CD14-positive monocyte (primary cell): ENCODE measurements around the gene CATSPERE. TPM values are rescaled to one million over a fixed set of nuclear protein-coding genes. Genes with fewer than 3 reads are reported as not detected.

Experiments
- DNase-seq, 3 donors: peaks; one replicate each; pipeline ENCODE4 v3.0.0-alpha.2; 2011 to 2022
- H2AFZ ChIP-seq: 2 replicates; pipeline ENCODE4 v1.6.0; 2012; ENCODE audit warnings: mild to moderate bottlenecking, low read depth, low read length, inconsistent platforms; ENCODE audit not compliant: insufficient read depth, poor library complexity, severe bottlenecking
- H3K27ac ChIP-seq, 2 donors: 1 replicate in 1 of 2; 2 replicates in 1 of 2; pipeline ENCODE4 v1.5.1; 2012 to 2013; ENCODE audit warnings: low read length in 2 of 2, control low read depth in 1 of 2, inconsistent platforms in 1 of 2, low read depth in 1 of 2, mild to moderate bottlenecking in 1 of 2
- H3K27me3 ChIP-seq, 2 donors: one replicate each; pipeline versions ENCODE4 v1.6.0 to v1.6.1; 2011 to 2013; ENCODE audit warnings: low read length in 2 of 2; ENCODE audit not compliant: control insufficient read depth in 2 of 2, insufficient read depth in 2 of 2
- H3K36me3 ChIP-seq, 2 donors: replicated peaks in 1 of 2; 1 replicate in 1 of 2; 2 replicates in 1 of 2; pipeline versions ENCODE4 v1.5.1 to v1.6.1; 2012 to 2013; ENCODE audit warnings: low read length in 2 of 2, control low read depth in 1 of 2, inconsistent platforms in 1 of 2, mild to moderate bottlenecking in 1 of 2; ENCODE audit not compliant: insufficient read depth in 2 of 2, control insufficient read depth in 1 of 2
- H3K4me1 ChIP-seq, 2 donors: 1 replicate in 1 of 2; 2 replicates in 1 of 2; pipeline versions ENCODE4 v1.5.1 to v1.6.1; 2012 to 2013; ENCODE audit warnings: low read length in 2 of 2, control low read depth in 1 of 2, inconsistent platforms in 1 of 2, mild to moderate bottlenecking in 1 of 2, moderate library complexity in 1 of 2; ENCODE audit not compliant: insufficient read depth in 2 of 2, control insufficient read depth in 1 of 2
- H3K4me2 ChIP-seq: replicated peaks from 2 replicates; pipeline ENCODE3; 2012; ENCODE audit warnings: low read length, moderate library complexity, mild to moderate bottlenecking; ENCODE audit not compliant: poor library complexity, severe bottlenecking; ENCODE audit errors: extremely low read depth
- H3K4me3 ChIP-seq, 3 experiments: fragments of 200-600 bp in 1 of 3; sonication (generic) in 1 of 3; replicated peaks in 1 of 3; 1 replicate in 2 of 3; 2 replicates in 1 of 3; pipeline ENCODE4 v1.5.1; 2011 to 2013; ENCODE audit warnings: low read length in 3 of 3, mild to moderate bottlenecking in 3 of 3, control low read depth in 2 of 3, low read depth in 2 of 3, inconsistent platforms in 1 of 3, moderate library complexity in 1 of 3
- H3K79me2 ChIP-seq: 2 replicates; pipeline ENCODE4 v1.6.0; 2012; ENCODE audit warnings: mild to moderate bottlenecking, control low read depth, inconsistent platforms, low read length, moderate library complexity; ENCODE audit not compliant: insufficient read depth
- H3K9ac ChIP-seq: 2 replicates; pipeline ENCODE4 v1.6.0; 2017; ENCODE audit warnings: low read length, mild to moderate bottlenecking; ENCODE audit not compliant: insufficient read depth, poor library complexity, severe bottlenecking
- H3K9me3 ChIP-seq, 2 donors: replicated peaks in 1 of 2; 1 replicate in 1 of 2; 2 replicates in 1 of 2; pipeline versions ENCODE4 v1.5.1 to v1.6.1; 2012 to 2013; ENCODE audit warnings: low read length in 2 of 2, control low read depth in 1 of 2; ENCODE audit not compliant: control insufficient read depth in 1 of 2, insufficient read depth in 1 of 2
- H4K20me1 ChIP-seq: 2 replicates; pipeline ENCODE4 v1.6.0; 2012; ENCODE audit warnings: mild to moderate bottlenecking, low read length, control low read depth, moderate library complexity; ENCODE audit not compliant: insufficient read depth
- H3K27ac Mint-ChIP-seq, 7 donors: one replicate each; pipeline ENCODE4 v1.8.0; 2020; ENCODE audit warnings: mild to moderate bottlenecking in 7 of 7, mixed read lengths in 7 of 7, moderate library complexity in 6 of 7, inconsistent platforms in 2 of 7
- H3K27me3 Mint-ChIP-seq, 3 donors: one replicate each; pipeline ENCODE4 v1.8.0; 2021 to 2022; ENCODE audit warnings: low read depth in 3 of 3, mild to moderate bottlenecking in 3 of 3, mixed read lengths in 3 of 3, moderate library complexity in 3 of 3, inconsistent platforms in 1 of 3
- H3K36me3 Mint-ChIP-seq, 2 donors: one replicate each; pipeline ENCODE4 v1.8.0; 2020; ENCODE audit warnings: mixed read lengths in 2 of 2, inconsistent platforms in 1 of 2, mild to moderate bottlenecking in 1 of 2
- H3K4me1 Mint-ChIP-seq: one replicate; pipeline ENCODE4 v1.8.0; 2020; ENCODE audit warnings: mild to moderate bottlenecking, mixed read lengths
- H3K4me3 Mint-ChIP-seq, 2 donors: one replicate each; pipeline ENCODE4 v1.8.0; 2020; ENCODE audit warnings: mild to moderate bottlenecking in 2 of 2, mixed read lengths in 2 of 2, moderate library complexity in 1 of 2
- H3K9me3 Mint-ChIP-seq, 7 donors: one replicate each; pipeline ENCODE4 v1.8.0; 2020 to 2022; ENCODE audit warnings: mixed read lengths in 7 of 7, mild to moderate bottlenecking in 6 of 7, moderate library complexity in 6 of 7, inconsistent platforms in 2 of 7
- CTCF ChIP-seq: fragments of 200-600 bp; IDR thresholded peaks from one replicate; pipeline ENCODE4 v1.8.0; 2022; ENCODE audit warnings: antibody characterized with exemption, mild to moderate bottlenecking
- WGBS: methylation state at CpG from one replicate; pipeline ENCODE4 v1.1.5; 2013; ENCODE audit warnings: missing lambda C conversion rate; ENCODE audit not compliant: insufficient coverage; 5-methylcytosine and 5-hydroxymethylcytosine counted together
- intact Hi-C, 2 donors: fragments of 100-400 bp; cut with micrococcal nuclease; formaldehyde crosslinking; loops; one replicate each; pipeline versions ENCODE4 v1.15.0 to v1.15.1; 2023
- polyA plus RNA-seq, 3 donors: library from polyadenylated mRNA; depleted of rRNA in 1 of 3; unstranded in 2 of 3; stranded (reverse) in 1 of 3; fragments of 300-500 nt in 2 of 3; fragments of >200 nt in 1 of 3; fragmentation: Illumina TruSeq in 2 of 3; gene quantifications; 1 replicate in 2 of 3; 2 replicates in 1 of 3; pipeline ENCODE4 v1.2.3, GENCODE V29; 2012 to 2021

The CATSPERE gene
- polyA plus RNA-seq, 3 donors, result 0.63 TPM; not detected in 2

- H3K27me3 Mint-ChIP-seq, result no peaks in the 10 kb centered on the region
- TF ChIP-seq CTCF, result no peak
- Histone ChIP-seq H3K4me3 (no peak overlapping the region), H3K9me3 (no peaks in the 10 kb centered on the region), H3K79me2 (no peaks in the 10 kb centered on the region), H3K27me3 (no peaks in the 10 kb centered on the region), H3K4me2 (no peak overlapping the region), H3K9ac (no peak overlapping the region), H4K20me1 (no peaks in the 10 kb centered on the region), H3K27ac (no peak overlapping the region), H2AFZ (no peak overlapping the region), H3K4me1 (no peaks in the 10 kb centered on the region), H3K36me3 (no peaks in the 10 kb centered on the region)
- no peak for DNase-seq
- intact Hi-C loops, result no loop called here
- peaks cover 0 to 6% (median 0%) of the 10 kb centered on the region in 7 donors for H3K9me3 Mint-ChIP-seq
- 90% methylated on average over 6 of the region's 6 CpGs for WGBS
- no peak overlapping the region for H3K27ac Mint-ChIP-seq
- no peaks in the 10 kb centered on the region for H3K4me1 Mint-ChIP-seq
- H3K36me3 Mint-ChIP-seq, result no peaks in the 10 kb centered on the region
- H3K4me3 Mint-ChIP-seq, result no peak overlapping the region
Measured at GRCh38 chr1:244615301-244615700, 154.2 kb downstream of the CATSPERE start.

GRCh38 chr1:244626709-244627108 is 165.6 kb downstream of the CATSPERE start:
- no peak overlapping the region for H2AFZ ChIP-seq
- H3K27me3 ChIP-seq, result no peaks in the 10 kb centered on the region
- no peak overlapping the region for H3K27ac ChIP-seq
- TF ChIP-seq CTCF, result no peak
- H3K4me3 ChIP-seq, result no peak overlapping the region
- no peak for DNase-seq
- no peaks in the 10 kb centered on the region for H3K36me3 Mint-ChIP-seq
- no peak overlapping the region for H3K27ac Mint-ChIP-seq
- no peaks in the 10 kb centered on the region for H3K36me3 ChIP-seq
- H3K4me3 Mint-ChIP-seq, result no peak overlapping the region
- peaks cover 0 to 5% (median 2%) of the 10 kb centered on the region in 7 donors for H3K9me3 Mint-ChIP-seq
- 80% methylated on average over 1 of the region's 4 CpGs for WGBS
- peaks cover 0 to 3% (median 0%) of the 10 kb centered on the region in 3 donors for H3K27me3 Mint-ChIP-seq
- H3K79me2 ChIP-seq, result no peaks in the 10 kb centered on the region
- H3K9ac ChIP-seq, result no peak overlapping the region
- intact Hi-C loops, result no loop called here
- no peaks in the 10 kb centered on the region for H4K20me1 ChIP-seq
- no peaks in the 10 kb centered on the region for H3K4me1 ChIP-seq
- H3K9me3 ChIP-seq, result no peaks in the 10 kb centered on the region
- no peaks in the 10 kb centered on the region for H3K4me1 Mint-ChIP-seq
- no peak overlapping the region for H3K4me2 ChIP-seq
